Neural progenitor cell (in vitro differentiated cells): ENCODE measurements around the gene C2orf72.

Experiments used
- EZH2 ChIP-seq: fragments of 200-600 bp; sonication (generic); IDR thresholded peaks from 2 replicates; pipeline ENCODE4 v1.6.1; 2017; ENCODE audit warnings: antibody characterized with exemption, mild to moderate bottlenecking, moderate library complexity
- TF ChIP-seq, protein P1 (sequence below): fragments of 200-600 bp; sonication (generic); IDR thresholded peaks from 2 replicates; pipeline ENCODE4 v1.5.1; 2017; ENCODE audit warnings: antibody characterized with exemption, mild to moderate bottlenecking

DNA sequence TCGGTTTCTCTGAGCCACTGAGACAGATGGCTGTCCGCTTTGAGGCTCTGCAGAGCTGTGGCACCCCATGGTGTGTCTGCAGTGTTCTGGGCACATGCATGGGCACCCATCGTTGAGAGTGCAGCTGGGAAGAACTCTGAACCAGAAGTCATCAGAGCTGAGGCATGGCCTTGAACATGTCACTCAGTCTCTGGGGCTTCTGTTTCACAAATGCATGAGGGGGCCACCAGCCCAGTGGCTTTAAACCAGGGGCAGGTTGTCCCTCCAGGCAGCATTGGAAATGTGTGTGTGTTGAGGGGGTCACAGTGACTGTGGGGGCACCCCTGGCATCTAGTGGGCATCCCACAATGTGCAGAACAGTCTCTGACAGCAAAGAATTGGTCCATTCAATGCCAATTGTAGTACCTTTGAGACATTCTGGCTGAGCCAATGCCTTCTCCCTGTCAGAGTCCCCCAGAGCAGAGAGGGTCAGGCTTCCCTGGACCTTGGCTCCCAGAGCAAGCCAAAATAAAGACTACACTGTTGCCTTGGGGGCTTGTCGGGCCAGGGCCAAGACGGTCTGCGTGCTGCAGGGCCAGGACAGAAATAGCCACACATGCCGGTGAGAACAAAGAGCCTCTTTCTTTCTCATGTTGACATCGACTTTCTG lies 10.1 kb downstream of the C2orf72 start:
- TF ChIP-seq, protein P1, sequence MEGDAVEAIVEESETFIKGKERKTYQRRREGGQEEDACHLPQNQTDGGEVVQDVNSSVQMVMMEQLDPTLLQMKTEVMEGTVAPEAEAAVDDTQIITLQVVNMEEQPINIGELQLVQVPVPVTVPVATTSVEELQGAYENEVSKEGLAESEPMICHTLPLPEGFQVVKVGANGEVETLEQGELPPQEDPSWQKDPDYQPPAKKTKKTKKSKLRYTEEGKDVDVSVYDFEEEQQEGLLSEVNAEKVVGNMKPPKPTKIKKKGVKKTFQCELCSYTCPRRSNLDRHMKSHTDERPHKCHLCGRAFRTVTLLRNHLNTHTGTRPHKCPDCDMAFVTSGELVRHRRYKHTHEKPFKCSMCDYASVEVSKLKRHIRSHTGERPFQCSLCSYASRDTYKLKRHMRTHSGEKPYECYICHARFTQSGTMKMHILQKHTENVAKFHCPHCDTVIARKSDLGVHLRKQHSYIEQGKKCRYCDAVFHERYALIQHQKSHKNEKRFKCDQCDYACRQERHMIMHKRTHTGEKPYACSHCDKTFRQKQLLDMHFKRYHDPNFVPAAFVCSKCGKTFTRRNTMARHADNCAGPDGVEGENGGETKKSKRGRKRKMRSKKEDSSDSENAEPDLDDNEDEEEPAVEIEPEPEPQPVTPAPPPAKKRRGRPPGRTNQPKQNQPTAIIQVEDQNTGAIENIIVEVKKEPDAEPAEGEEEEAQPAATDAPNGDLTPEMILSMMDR = no peak
- no peak for TF ChIP-seq EZH2
